ENCODE data around the gene MAL.

DNA sequence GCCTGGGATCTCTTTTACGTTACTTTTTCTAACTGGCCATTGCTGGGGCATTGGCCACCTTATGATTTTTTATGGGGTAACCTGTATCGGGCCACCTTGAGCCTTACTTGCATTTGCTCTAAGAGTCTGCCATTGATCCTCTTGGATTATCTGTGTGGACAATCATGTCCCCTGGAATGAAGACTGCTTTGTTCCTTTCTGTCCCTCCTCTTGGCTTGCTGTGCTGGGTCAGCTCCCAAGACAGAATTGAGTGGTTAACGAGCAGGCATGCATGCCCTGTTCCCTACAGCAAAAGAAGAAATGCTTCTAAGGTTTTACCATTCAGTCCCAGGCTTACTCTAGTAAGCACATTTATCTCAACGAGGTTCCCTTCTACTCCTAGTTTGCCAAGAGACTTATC lies 46.3 kb downstream of the MAL start:
- no peak for TF ChIP-seq POLR2A (IDR thresholded peaks at IDR 0.05; ENCODE audit: low read depth, low read length)
- TF ChIP-seq POLR2AphosphoS5 (IDR thresholded peaks at IDR 0.05; ENCODE audit: low read depth, low read length), result no peak
- TF ChIP-seq TAF1 (IDR thresholded peaks at IDR 0.05; ENCODE audit: borderline replicate concordance, low read depth, low read length), result no peak

All from GM12892 (cell line).